ENCODE measurements around the gene HBEGF. TPM values are rescaled to one million over a fixed set of nuclear protein-coding genes. Genes with fewer than 3 reads are reported as not detected.

The HBEGF gene
- total and polyA plus RNA-seq, 2 donors (not counting 1 experiment from before 2014, with no cell fraction given), result 1.8 to 10.3 TPM

- H3K27ac ChIP-seq (ENCODE audit: insufficient read depth, low read length), result no peak overlapping the region
- no peak for TF ChIP-seq EZH2 (IDR thresholded peaks at IDR 0.05; ENCODE audit: low read length, missing control alignments)
- no peak for TF ChIP-seq CTCF (conservative IDR thresholded peaks at IDR 0.05 in 1 of 2, IDR thresholded peaks at IDR 0.05 in 1 of 2; ENCODE audit: low read depth in 1 of 2, low read length in 2 of 2)
- no peak overlapping the region for H3K4me2 ChIP-seq (ENCODE audit: extremely low read depth, insufficient read depth, low read length)
Observed at GRCh38 chr5:140303966-140304365, 42.4 kb downstream of the HBEGF start.

GRCh38 chr5:140302786-140303639 is 43.4 kb downstream of the HBEGF start, which contains the start of gene PFDN1:
Gene PFDN1, minus strand, starts transcription at chr5:140303101. Its CDS starts 28 bp downstream, at chr5:140303073.
- peak; percentile 91 to 95 for DNase-seq (ENCODE audit: low read depth in 2 of 2)
- no peak for TF ChIP-seq EZH2 (IDR thresholded peaks at IDR 0.05; ENCODE audit: low read length, missing control alignments)
- no peak for TF ChIP-seq CTCF (conservative IDR thresholded peaks at IDR 0.05 in 1 of 2, IDR thresholded peaks at IDR 0.05 in 1 of 2; ENCODE audit: low read depth in 1 of 2, low read length in 2 of 2)
- H3K79me2 ChIP-seq (ENCODE audit: control insufficient read depth, insufficient read depth, low read length), result peaks cover 30% of the 10 kb centered on the region

More at GRCh38 chr5:140303966-140304365, 42.4 kb downstream of the HBEGF start:
- Histone ChIP-seq H3K4me3 (replicated peaks in 1 of 4; ENCODE audit: control extremely low read depth in 1 of 4, insufficient read depth in 1 of 4, low read depth in 3 of 4, low read length in 4 of 4) (no peak overlapping the region), H3K79me2 (ENCODE audit: control insufficient read depth, insufficient read depth, low read length) (peaks cover 30% of the 10 kb centered on the region), H3K36me3 (ENCODE audit: control insufficient read depth, insufficient read depth, low read length) (peaks cover 1% of the 10 kb centered on the region), H3K9ac (ENCODE audit: insufficient read depth, low read length) (no peak overlapping the region), H3K9me3 (ENCODE audit: control insufficient read depth, insufficient read depth, low read depth, low read length) (no peaks in the 10 kb centered on the region), H3K27me3 (ENCODE audit: control insufficient read depth, insufficient read depth, low read length) (no peaks in the 10 kb centered on the region), H2AFZ (ENCODE audit: low read length) (no peak overlapping the region), H4K20me1 (ENCODE audit: control insufficient read depth, extremely low read depth, insufficient read depth, low read length) (no peaks in the 10 kb centered on the region), H3K4me1 (ENCODE audit: control insufficient read depth, extremely low read depth, insufficient read depth, low read length) (peaks cover 4% of the 10 kb centered on the region)
- no peak for DNase-seq (ENCODE audit: low read depth in 2 of 2)

DNA sequence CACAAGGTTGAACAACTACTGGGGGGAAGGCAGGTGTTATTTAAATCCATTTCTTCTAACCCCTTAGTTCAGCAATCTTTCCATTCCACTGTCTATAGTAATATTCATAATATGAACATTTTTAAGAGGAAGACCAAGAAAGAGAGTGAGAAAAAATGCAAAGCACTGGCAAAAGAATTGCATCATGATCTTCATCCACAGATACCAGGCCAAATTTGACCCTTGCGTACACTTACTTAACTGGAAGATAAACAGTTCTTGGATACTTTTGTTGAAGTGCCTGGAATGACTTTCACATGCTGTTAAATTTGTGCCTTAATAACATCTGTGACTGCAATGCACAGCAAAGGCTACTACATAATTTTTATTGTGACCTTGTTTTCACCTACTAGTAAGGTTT is 45.3 kb downstream of the HBEGF start:
- H3K4me3 ChIP-seq (replicated peaks in 1 of 4; ENCODE audit: control extremely low read depth in 1 of 4, insufficient read depth in 1 of 4, low read depth in 3 of 4, low read length in 4 of 4), result peak overlapping the region in 1 of 4 experiments; percentile 2
- H3K4me2 ChIP-seq (ENCODE audit: extremely low read depth, insufficient read depth, low read length), result peak overlapping the region; percentile 39
- H3K27ac ChIP-seq (ENCODE audit: insufficient read depth, low read length), result no peak overlapping the region
- H4K20me1 ChIP-seq (ENCODE audit: control insufficient read depth, extremely low read depth, insufficient read depth, low read length), result no peaks in the 10 kb centered on the region
- H2AFZ ChIP-seq (ENCODE audit: low read length), result no peak overlapping the region
- H3K9me3 ChIP-seq (ENCODE audit: control insufficient read depth, insufficient read depth, low read depth, low read length), result no peaks in the 10 kb centered on the region
- DNase-seq (ENCODE audit: low read depth in 2 of 2), result peak in 1 of 2 donors; percentile 21
- H3K36me3 ChIP-seq (ENCODE audit: control insufficient read depth, insufficient read depth, low read length), result peaks cover 1% of the 10 kb centered on the region
- no peaks in the 10 kb centered on the region for H3K27me3 ChIP-seq (ENCODE audit: control insufficient read depth, insufficient read depth, low read length)
- peaks cover 8% of the 10 kb centered on the region for H3K4me1 ChIP-seq (ENCODE audit: control insufficient read depth, extremely low read depth, insufficient read depth, low read length)
- no peak overlapping the region for H3K9ac ChIP-seq (ENCODE audit: insufficient read depth, low read length)
- no peak for TF ChIP-seq CTCF (conservative IDR thresholded peaks at IDR 0.05 in 1 of 2, IDR thresholded peaks at IDR 0.05 in 1 of 2; ENCODE audit: low read depth in 1 of 2, low read length in 2 of 2)
- no peak for TF ChIP-seq EZH2 (IDR thresholded peaks at IDR 0.05; ENCODE audit: low read length, missing control alignments)
- peaks cover 40% of the 10 kb centered on the region for H3K79me2 ChIP-seq (ENCODE audit: control insufficient read depth, insufficient read depth, low read length)

More at GRCh38 chr5:140302786-140303639, 43.4 kb downstream of the HBEGF start, which contains the start of gene PFDN1:
- peak within 1 kb of the TSS; percentile 76 to 99 (median 86) for H3K4me3 ChIP-seq (replicated peaks in 1 of 4; ENCODE audit: control extremely low read depth in 1 of 4, insufficient read depth in 1 of 4, low read depth in 3 of 4, low read length in 4 of 4)
- peak within 1 kb of the TSS; percentile 82 for H3K9ac ChIP-seq (ENCODE audit: insufficient read depth, low read length)
- H3K9me3 ChIP-seq (ENCODE audit: control insufficient read depth, insufficient read depth, low read depth, low read length), result no peaks in the 10 kb centered on the region
- H4K20me1 ChIP-seq (ENCODE audit: control insufficient read depth, extremely low read depth, insufficient read depth, low read length), result no peaks in the 10 kb centered on the region
- H3K27ac ChIP-seq (ENCODE audit: insufficient read depth, low read length), result peak within 1 kb of the TSS; percentile 90
- no peaks in the 10 kb centered on the region for H3K27me3 ChIP-seq (ENCODE audit: control insufficient read depth, insufficient read depth, low read length)
- peak within 1 kb of the TSS; percentile 85 for H3K4me2 ChIP-seq (ENCODE audit: extremely low read depth, insufficient read depth, low read length)
- H2AFZ ChIP-seq (ENCODE audit: low read length), result peak within 1 kb of the TSS; percentile 92
- H3K36me3 ChIP-seq (ENCODE audit: control insufficient read depth, insufficient read depth, low read length), result peaks cover 1% of the 10 kb centered on the region
- H3K4me1 ChIP-seq (ENCODE audit: control insufficient read depth, extremely low read depth, insufficient read depth, low read length), result peaks cover 8% of the 10 kb centered on the region
